Measurements from ENCODE around the gene LRRC10.

Gene LRRC10, protein sequence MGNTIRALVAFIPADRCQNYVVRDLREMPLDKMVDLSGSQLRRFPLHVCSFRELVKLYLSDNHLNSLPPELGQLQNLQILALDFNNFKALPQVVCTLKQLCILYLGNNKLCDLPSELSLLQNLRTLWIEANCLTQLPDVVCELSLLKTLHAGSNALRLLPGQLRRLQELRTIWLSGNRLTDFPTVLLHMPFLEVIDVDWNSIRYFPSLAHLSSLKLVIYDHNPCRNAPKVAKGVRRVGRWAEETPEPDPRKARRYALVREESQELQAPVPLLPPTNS

DNA sequence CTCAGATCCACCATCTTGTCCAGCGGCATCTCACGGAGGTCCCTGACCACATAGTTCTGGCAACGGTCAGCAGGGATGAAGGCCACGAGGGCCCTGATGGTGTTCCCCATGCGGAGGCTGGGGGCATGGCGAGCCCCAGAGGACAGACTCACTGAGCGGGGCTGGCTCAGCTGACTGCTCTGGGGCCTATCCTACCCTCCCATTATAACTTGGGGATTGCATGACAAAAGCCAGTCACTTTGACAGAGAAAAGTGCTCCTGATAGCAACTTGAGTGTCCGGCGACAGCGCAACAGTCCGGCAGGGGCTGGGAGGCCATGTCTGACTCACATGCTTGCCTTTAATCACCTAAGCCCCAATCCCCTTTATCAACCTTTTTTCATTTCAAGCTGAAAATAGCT is at the start of gene LRRC10:
TSS of gene LRRC10 (minus strand) at position 179 of the 400 bp plus-strand sequence. CDS start at position 110, 69 bp downstream.
- TF ChIP-seq, protein P1, sequence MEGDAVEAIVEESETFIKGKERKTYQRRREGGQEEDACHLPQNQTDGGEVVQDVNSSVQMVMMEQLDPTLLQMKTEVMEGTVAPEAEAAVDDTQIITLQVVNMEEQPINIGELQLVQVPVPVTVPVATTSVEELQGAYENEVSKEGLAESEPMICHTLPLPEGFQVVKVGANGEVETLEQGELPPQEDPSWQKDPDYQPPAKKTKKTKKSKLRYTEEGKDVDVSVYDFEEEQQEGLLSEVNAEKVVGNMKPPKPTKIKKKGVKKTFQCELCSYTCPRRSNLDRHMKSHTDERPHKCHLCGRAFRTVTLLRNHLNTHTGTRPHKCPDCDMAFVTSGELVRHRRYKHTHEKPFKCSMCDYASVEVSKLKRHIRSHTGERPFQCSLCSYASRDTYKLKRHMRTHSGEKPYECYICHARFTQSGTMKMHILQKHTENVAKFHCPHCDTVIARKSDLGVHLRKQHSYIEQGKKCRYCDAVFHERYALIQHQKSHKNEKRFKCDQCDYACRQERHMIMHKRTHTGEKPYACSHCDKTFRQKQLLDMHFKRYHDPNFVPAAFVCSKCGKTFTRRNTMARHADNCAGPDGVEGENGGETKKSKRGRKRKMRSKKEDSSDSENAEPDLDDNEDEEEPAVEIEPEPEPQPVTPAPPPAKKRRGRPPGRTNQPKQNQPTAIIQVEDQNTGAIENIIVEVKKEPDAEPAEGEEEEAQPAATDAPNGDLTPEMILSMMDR (IDR thresholded peaks at IDR 0.05; ENCODE audit: insufficient read depth, low read depth, low read length, missing control alignments) = no peak
- no peak for DNase-seq (ENCODE audit: low read depth)
- H3K4me3 ChIP-seq (ENCODE audit: low read depth, low read length) = no peak within 1 kb of the TSS

DNA sequence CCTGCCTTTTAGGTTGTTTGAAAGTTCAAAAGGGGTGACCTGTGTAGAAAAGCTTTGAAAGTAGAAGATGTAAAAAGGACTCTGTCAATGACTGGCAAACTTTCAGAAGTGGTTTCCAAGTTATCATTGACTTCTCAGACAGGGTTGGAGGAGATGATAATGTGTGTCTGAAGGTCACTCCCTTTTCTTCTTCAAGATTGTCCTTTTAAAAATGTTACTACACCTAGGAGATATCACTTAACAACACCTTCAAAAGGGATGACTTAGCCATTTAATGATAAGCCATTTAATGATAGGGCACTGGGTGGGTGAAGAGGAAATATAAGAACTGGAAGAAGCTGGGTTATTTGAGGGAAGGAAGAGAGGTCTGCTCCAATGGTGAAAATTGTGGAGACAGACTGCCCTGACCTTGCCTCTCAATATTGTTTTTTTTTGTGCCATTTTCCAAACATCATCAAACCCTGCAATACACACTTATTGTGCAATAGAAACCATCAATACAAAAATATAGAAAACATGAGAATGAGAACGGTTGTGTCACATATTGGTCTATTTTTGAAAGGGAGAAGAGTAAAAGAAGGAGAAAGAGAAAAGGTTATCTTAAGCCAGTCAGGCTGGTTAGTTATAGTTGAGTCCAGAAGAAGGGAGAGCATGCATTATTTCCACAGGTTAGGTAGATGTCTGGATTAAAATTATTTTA is 49.6 kb upstream of the LRRC10 start:
- TF ChIP-seq, protein P1 (IDR thresholded peaks at IDR 0.05; ENCODE audit: insufficient read depth, low read depth, low read length, missing control alignments) = no peak
- DNase-seq (ENCODE audit: low read depth) = no peak
- H3K4me3 ChIP-seq (ENCODE audit: low read depth, low read length) = no peak overlapping the region

DNA sequence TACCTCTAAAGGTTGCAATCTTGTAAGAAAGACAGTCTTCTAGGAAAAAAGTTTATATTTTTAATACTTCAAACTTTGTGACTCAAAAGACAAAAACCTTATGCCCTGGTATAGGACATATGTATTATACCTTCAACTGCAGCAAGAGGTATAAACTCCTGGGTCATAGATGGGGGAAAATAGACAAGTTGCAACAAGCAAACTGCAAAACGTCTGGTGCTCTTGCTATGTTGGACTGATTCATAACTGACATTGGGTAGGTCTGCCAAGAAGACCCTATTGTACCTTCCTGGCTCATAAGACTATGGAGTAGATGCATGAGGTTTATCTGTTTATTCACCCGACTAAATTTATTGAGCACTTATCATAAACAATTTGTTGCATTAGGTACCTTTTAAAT is 47.5 kb upstream of the LRRC10 start:
- DNase-seq (ENCODE audit: low read depth) = no peak
- TF ChIP-seq, protein P1 (IDR thresholded peaks at IDR 0.05; ENCODE audit: insufficient read depth, low read depth, low read length, missing control alignments) = no peak

DNA sequence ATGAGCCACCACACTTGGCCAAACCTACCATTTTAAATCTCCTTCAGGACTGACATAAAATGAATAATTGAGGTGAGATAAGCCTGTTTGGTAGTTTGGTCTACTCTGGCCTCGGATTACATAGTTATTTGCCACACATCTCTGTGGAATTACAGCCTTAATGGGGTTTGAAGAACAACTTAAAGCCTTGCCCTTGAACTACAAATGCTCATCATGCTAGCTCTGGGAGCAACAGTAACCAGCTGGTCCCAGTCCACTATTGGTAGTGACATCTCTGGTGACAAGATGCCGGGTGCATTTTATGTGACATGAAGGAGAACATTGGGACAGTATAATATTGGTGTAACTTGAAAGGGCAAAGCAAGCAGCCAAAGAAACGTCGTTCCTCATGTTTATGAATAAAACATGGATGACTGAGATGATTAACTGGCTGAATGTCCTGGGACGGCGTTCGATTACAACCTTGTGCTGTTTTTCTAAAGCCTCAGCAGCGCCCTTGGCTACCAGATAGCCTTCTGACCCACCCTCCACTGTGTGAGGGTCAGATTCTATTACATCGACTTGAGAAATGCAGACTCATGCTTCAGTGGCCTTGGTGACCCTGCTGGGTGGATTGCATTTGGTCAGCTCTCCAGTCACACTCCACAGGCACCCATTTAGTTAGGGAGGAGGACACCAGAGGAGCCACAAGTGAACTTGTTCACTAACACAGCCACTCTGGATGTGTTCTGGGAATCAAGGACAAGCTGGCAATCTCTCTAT is 46.9 kb upstream of the LRRC10 start:
- no peak for DNase-seq (ENCODE audit: low read depth)
- TF ChIP-seq, protein P1 (IDR thresholded peaks at IDR 0.05; ENCODE audit: insufficient read depth, low read depth, low read length, missing control alignments) = no peak
- no peak overlapping the region for H3K4me3 ChIP-seq (ENCODE audit: low read depth, low read length)

More for the DNA sequence above, 47.5 kb upstream of the LRRC10 start:
- H3K4me3 ChIP-seq (ENCODE audit: low read depth, low read length) = no peak overlapping the region

DNA sequence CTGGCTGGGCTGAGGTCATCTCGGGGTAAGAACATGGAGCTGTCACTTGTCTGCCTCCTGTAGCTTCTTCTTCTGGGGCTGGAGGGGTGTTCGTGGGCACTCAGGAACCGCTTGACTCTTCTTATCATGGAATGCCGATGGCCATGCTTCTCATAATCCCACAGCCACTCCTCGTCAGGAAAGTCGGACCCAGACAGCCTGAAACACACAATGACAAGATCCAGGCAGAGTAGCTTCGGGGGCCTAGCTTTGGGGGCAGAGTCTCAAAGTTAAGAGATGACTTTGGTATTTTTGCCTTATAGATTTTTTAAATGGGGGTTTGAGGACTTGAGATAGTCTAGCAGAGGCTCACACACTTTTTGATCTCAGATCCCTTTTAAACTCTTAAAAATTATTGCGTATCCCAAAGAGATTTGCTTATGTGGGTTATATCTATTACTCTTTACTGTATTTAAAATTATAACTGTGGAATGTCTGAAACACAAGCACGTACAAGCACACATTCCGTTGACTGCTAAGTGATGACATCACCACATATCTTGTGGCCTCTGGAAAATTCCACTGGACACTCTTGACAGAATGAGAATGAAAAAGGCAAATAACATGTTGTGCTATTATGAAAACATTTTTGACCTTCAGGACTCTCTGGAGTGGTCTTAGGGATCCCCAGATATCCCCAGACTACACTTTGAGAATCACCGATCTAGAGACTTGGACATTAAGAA is 45.1 kb upstream of the LRRC10 start:
- TF ChIP-seq, protein P1 (IDR thresholded peaks at IDR 0.05; ENCODE audit: insufficient read depth, low read depth, low read length, missing control alignments) = no peak
- DNase-seq (ENCODE audit: low read depth) = no peak
- no peak overlapping the region for H3K4me3 ChIP-seq (ENCODE audit: low read depth, low read length)

DNA sequence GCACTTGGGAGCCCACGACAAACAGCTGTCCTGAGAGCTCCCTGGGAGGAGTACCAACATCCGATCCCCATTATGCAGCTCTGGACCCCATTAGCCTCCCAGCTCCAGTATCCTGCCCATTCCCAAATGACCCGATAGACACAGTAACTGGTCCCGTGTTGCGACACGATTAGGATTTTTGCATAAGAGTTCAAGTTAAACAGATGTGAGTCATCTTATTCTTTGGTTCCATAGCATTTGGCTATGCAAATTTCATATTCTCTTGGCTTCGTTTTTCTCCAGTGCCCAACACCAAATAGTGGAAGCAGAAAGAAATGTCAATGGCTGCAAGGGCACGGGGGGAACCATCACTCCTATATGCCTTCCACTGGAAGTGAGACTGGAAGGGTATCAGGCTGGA is 43.0 kb upstream of the LRRC10 start:
- TF ChIP-seq, protein P1 (IDR thresholded peaks at IDR 0.05; ENCODE audit: insufficient read depth, low read depth, low read length, missing control alignments) = no peak
- no peak for DNase-seq (ENCODE audit: low read depth)
- no peak overlapping the region for H3K4me3 ChIP-seq (ENCODE audit: low read depth, low read length)

Measured in GM12865 (cell line).